ENCODE data around the gene KIF14.

- no peak for TF ChIP-seq CTCF (IDR thresholded peaks at IDR 0.05; ENCODE audit: poor library complexity)
- TF ChIP-seq EZH2 (IDR thresholded peaks at IDR 0.05; ENCODE audit: borderline replicate concordance): no peak
- TF ChIP-seq EZH2phosphoT487 (IDR thresholded peaks at IDR 0.05; ENCODE audit: low read depth, severe bottlenecking, unreplicated experiment): no peak
Measured at GRCh38 chr1:200527670-200528069, 92.9 kb downstream of the KIF14 start.

Data from hepatocyte (in vitro differentiated cells).